Mammary epithelial cell (primary cell): ENCODE measurements around the gene WDR19.

ENCODE experiments used
- CTCF ChIP-seq, 2 donors: IDR thresholded peaks in 1 of 2; conservative IDR thresholded peaks in 1 of 2; 2 replicates each; pipeline ENCODE4 v1.5.1; 2011 to 2012; ENCODE audit warnings: inconsistent platforms in 2 of 2, low read length in 2 of 2, mild to moderate bottlenecking in 2 of 2, control low read depth in 1 of 2, low read depth in 1 of 2; ENCODE audit not compliant: insufficient read depth in 1 of 2; ENCODE audit errors: extremely low read depth in 1 of 2
- EZH2 ChIP-seq: IDR thresholded peaks from 2 replicates; pipeline ENCODE4 v1.6.1; 2012; ENCODE audit warnings: low read length, inconsistent platforms, borderline replicate concordance

- TF ChIP-seq CTCF (conservative IDR thresholded peaks at IDR 0.05 in 1 of 2, IDR thresholded peaks at IDR 0.05 in 1 of 2; ENCODE audit: extremely low read depth in 1 of 2, insufficient read depth in 1 of 2, low read depth in 1 of 2, low read length in 2 of 2) (no peak), EZH2 (no peak)
Measured at GRCh38 chr4:39205476-39205875, 23.1 kb downstream of the WDR19 start.
